ENCODE results near the gene SH2D3A. TPM values are rescaled to one million over a fixed set of nuclear protein-coding genes. Genes with fewer than 3 reads are reported as not detected.

Gene SH2D3A
- total RNA-seq, 6 experiments from 2014 or later: not detected

GRCh38 chr19:6740589-6741343 lies 26.5 kb downstream of the SH2D3A start:
- Mint-ChIP-seq H3K27ac (peak overlapping the region; percentile 74), H3K36me3 (ENCODE audit: low read depth) (peaks cover 23% of the 10 kb centered on the region), H3K4me1 (ENCODE audit: low read depth) (peaks cover 73% of the 10 kb centered on the region), H3K4me3 (peak overlapping the region; percentile 89), H3K9me3 (no peaks in the 10 kb centered on the region), H3K27me3 (ENCODE audit: insufficient read depth) (peaks cover 2% of the 10 kb centered on the region)
- TF ChIP-seq, protein P1, sequence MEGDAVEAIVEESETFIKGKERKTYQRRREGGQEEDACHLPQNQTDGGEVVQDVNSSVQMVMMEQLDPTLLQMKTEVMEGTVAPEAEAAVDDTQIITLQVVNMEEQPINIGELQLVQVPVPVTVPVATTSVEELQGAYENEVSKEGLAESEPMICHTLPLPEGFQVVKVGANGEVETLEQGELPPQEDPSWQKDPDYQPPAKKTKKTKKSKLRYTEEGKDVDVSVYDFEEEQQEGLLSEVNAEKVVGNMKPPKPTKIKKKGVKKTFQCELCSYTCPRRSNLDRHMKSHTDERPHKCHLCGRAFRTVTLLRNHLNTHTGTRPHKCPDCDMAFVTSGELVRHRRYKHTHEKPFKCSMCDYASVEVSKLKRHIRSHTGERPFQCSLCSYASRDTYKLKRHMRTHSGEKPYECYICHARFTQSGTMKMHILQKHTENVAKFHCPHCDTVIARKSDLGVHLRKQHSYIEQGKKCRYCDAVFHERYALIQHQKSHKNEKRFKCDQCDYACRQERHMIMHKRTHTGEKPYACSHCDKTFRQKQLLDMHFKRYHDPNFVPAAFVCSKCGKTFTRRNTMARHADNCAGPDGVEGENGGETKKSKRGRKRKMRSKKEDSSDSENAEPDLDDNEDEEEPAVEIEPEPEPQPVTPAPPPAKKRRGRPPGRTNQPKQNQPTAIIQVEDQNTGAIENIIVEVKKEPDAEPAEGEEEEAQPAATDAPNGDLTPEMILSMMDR (IDR thresholded peaks at IDR 0.05): no peak
- no peak for DNase-seq

DNA sequence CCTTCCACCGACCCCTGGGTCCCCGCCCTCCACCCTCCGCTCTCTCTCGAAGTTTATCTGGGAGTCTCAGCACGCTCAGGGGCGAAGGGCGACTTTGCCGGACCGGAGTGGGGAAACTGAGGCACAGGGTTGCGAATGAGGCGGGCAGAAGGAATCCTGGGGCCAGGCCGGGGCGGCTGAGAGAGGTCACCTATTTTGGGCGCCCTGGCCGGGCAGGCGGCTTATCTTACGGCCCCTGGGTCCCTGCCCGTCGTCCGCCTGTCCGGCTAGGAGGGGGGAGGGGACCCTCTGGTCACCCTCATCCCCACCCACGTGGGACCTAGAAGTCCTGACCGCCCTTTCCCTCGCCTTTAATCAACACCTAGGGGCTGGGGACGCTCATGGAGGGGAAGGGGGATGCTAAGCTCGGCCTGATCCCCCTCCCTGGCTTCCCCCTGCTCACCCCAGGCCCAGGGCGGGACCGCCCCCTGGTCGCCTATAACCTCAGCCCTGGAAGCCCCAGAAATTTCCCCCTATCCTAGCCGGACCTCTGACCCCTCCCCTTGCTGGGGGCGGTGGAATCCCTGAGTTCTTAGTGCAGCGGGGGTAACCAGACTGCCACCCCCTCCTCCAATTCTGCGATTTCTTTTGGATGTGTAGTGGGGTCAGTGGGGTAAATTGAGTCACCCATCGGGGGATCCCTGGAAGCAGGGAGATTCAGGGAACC lies 27.2 kb downstream of the SH2D3A start:
- Mint-ChIP-seq H3K4me1 (ENCODE audit: low read depth) (peaks cover 66% of the 10 kb centered on the region), H3K4me3 (peak overlapping the region; percentile 89), H3K36me3 (ENCODE audit: low read depth) (peaks cover 16% of the 10 kb centered on the region), H3K9me3 (no peaks in the 10 kb centered on the region), H3K27me3 (ENCODE audit: insufficient read depth) (no peaks in the 10 kb centered on the region; the same call in 1 of the 2 replicates), H3K27ac (peak overlapping the region; percentile 56)
- TF ChIP-seq, protein P1 (IDR thresholded peaks at IDR 0.05): no peak
- no peak for DNase-seq

GRCh38 chr19:6739390-6739882 lies 27.8 kb downstream of the SH2D3A start, which contains the start of gene TRIP10:
TRIP10 (plus strand) TSS chr19:6739680; CDS start chr19:6739762, 82 bp downstream.
- Mint-ChIP-seq H3K4me3 (peak within 1 kb of the TSS; percentile 99), H3K27ac (peak within 1 kb of the TSS; percentile 85), H3K27me3 (ENCODE audit: insufficient read depth) (no peaks in the 10 kb centered on the region; the same call in 1 of the 2 replicates), H3K36me3 (ENCODE audit: low read depth) (peaks cover 16% of the 10 kb centered on the region), H3K9me3 (no peaks in the 10 kb centered on the region), H3K4me1 (ENCODE audit: low read depth) (peaks cover 60% of the 10 kb centered on the region)
- TF ChIP-seq, protein P1 (IDR thresholded peaks at IDR 0.05): no peak
- DNase-seq: peak; percentile 30

DNA sequence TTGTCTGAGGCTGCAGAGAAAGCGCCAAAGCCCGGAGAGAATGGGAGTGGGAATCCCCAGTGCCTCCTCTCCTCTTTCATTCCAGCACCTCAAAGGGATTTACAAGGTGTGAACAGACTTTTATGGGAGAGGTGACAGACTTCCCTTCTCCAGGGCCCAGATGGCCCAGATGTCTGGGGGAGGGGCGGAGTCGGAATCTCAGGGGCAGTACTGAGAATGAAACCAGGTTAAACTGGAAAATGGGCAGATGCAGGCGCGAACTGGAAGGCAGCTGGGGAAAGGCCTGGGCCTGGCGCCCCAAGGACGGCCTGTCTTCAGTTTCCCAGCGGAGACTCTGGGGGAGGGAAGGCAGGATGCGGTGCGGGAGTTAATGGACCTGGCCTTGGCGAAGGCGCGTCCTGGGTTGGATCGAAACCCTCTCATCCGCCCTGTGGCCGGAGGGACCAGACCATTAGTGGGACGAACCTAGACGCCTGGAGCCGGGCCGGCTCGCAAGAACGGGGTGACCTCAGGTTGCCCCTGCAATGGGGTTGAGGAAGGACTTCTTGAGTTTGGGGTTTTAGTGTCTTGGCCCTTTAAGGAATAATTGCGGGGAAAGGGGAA lies 28.3 kb downstream of the SH2D3A start:
- Mint-ChIP-seq H3K4me3 (peak overlapping the region; percentile 99), H3K27me3 (ENCODE audit: insufficient read depth) (no peaks in the 10 kb centered on the region; the same call in 1 of the 2 replicates), H3K4me1 (ENCODE audit: low read depth) (peaks cover 55% of the 10 kb centered on the region), H3K27ac (peak overlapping the region; percentile 85), H3K36me3 (ENCODE audit: low read depth) (peaks cover 11% of the 10 kb centered on the region), H3K9me3 (no peaks in the 10 kb centered on the region)
- TF ChIP-seq, protein P1 (IDR thresholded peaks at IDR 0.05): peak; percentile 54
- no peak for DNase-seq
